GM21737 (cell line): ENCODE measurements around the gene DMRTC1B.
A peak's percentile ranks its signal among the peaks of the same experiment; 100 is the strongest.
"Not testable (repeated sequence)": the region's sequence is repeated elsewhere in the genome, so short reads cannot be mapped to it uniquely, and the experiment has no call there.

Experiments
- ATAC-seq: cut with Tn5 transposase; IDR thresholded peaks from one replicate; pipeline ENCODE4 v1.9.1; 2021; ENCODE audit warnings: mild to moderate bottlenecking, moderate library complexity; ENCODE audit not compliant: unreplicated experiment

Gene DMRTC1B

GRCh38 chrX:72776653-72777466 is at the start of gene DMRTC1B:
Gene DMRTC1B (plus strand): TSS chrX:72776890. CDS start chrX:72845136, 68,246 bp downstream.
- peak; percentile 67 for ATAC-seq

GRCh38 chrX:72727846-72728245 is 48.8 kb upstream of the DMRTC1B start:
- no peak for ATAC-seq

- ATAC-seq: not testable (repeated sequence)
Measured at GRCh38 chrX:72733636-72734035, 43.1 kb upstream of the DMRTC1B start.

GRCh38 chrX:72735561-72735960 is 41.1 kb upstream of the DMRTC1B start:
- ATAC-seq: no peak

- ATAC-seq: not testable (repeated sequence)
Measured at GRCh38 chrX:72745546-72745945, 31.1 kb upstream of the DMRTC1B start.

- ATAC-seq: not testable (repeated sequence)
Measured at GRCh38 chrX:72748545-72748944, 28.1 kb upstream of the DMRTC1B start.

GRCh38 chrX:72760454-72760853 is 16.2 kb upstream of the DMRTC1B start:
- ATAC-seq: not testable (repeated sequence)

- peak; percentile 72 for ATAC-seq
Measured at GRCh38 chrX:72777467-72777790, 739 bp downstream of the DMRTC1B start.

- ATAC-seq: not testable (repeated sequence)
Measured at GRCh38 chrX:72778146-72778545, 1.5 kb downstream of the DMRTC1B start.

GRCh38 chrX:72782560-72782959 is 5.9 kb downstream of the DMRTC1B start, which contains the start of gene FAM236B:
Gene FAM236B (minus strand): TSS chrX:72782660. CDS start chrX:72782560, 100 bp downstream.
- ATAC-seq: not testable (repeated sequence)

- not testable (repeated sequence) for ATAC-seq
Measured at GRCh38 chrX:72783365-72783936, 6.8 kb downstream of the DMRTC1B start.

- not testable (repeated sequence) for ATAC-seq
Measured at GRCh38 chrX:72783964-72784363, 7.3 kb downstream of the DMRTC1B start.

- not testable (repeated sequence) for ATAC-seq
Measured at GRCh38 chrX:72788142-72788541, 11.5 kb downstream of the DMRTC1B start.

GRCh38 chrX:72790390-72790789 is 13.7 kb downstream of the DMRTC1B start:
- ATAC-seq: not testable (repeated sequence)

- not testable (repeated sequence) for ATAC-seq
Measured at GRCh38 chrX:72808110-72808509, 31.4 kb downstream of the DMRTC1B start, which contains the start of gene FAM236D. Gene FAM236D (minus strand): TSS chrX:72808210. CDS start chrX:72808110, 100 bp downstream.

GRCh38 chrX:72830701-72831100 is 54.0 kb downstream of the DMRTC1B start:
- not testable (repeated sequence) for ATAC-seq

GRCh38 chrX:72837532-72837931 is 60.8 kb downstream of the DMRTC1B start:
- not testable (repeated sequence) for ATAC-seq

GRCh38 chrX:72882898-72883297 is 106.2 kb downstream of the DMRTC1B start:
- not testable (repeated sequence) for ATAC-seq

- ATAC-seq: not testable (repeated sequence)
Measured at GRCh38 chrX:72889740-72890139, 113.0 kb downstream of the DMRTC1B start.
